AG09319 (cell line): ENCODE results near the gene PLEKHA4.
A peak's percentile ranks its signal among the peaks of the same experiment; 100 is the strongest.
"Not testable (repeated sequence)": the region's sequence is repeated elsewhere in the genome, so short reads cannot be mapped to it uniquely, and the experiment has no call there.

Source experiments
- DNase-seq: peaks from one replicate; pipeline ENCODE4 v3.0.0-alpha.2; 2010; ENCODE audit warnings: low read depth; ENCODE audit errors: extremely low read depth
- TF ChIP-seq, protein P1 (sequence below): IDR thresholded peaks from 2 replicates; pipeline ENCODE4 v1.5.1; 2011; ENCODE audit warnings: low read depth, mild to moderate bottlenecking, inconsistent platforms, low read length, moderate library complexity

The PLEKHA4 gene

DNA sequence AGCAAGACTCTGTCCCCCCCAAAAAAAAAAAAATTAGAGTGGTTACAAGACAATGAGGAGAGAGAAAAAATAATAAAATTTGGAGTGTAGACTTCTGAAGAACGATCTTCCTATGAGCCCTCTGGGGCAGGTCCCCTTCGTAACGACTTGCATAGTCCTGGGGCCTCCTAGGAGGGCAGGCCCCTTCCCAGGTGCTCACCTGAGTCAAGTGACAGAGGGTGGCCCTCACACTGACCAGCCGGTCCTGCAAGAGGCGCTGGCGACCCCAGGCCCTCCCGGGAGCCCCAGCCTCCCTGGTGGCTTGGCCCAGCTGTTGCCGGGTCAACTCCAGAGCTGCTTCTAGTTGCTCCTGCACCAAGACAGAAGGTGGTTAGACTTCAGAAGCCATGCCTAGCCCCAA is 14.9 kb downstream of the PLEKHA4 start:
- no peak for DNase-seq
- TF ChIP-seq, protein P1, sequence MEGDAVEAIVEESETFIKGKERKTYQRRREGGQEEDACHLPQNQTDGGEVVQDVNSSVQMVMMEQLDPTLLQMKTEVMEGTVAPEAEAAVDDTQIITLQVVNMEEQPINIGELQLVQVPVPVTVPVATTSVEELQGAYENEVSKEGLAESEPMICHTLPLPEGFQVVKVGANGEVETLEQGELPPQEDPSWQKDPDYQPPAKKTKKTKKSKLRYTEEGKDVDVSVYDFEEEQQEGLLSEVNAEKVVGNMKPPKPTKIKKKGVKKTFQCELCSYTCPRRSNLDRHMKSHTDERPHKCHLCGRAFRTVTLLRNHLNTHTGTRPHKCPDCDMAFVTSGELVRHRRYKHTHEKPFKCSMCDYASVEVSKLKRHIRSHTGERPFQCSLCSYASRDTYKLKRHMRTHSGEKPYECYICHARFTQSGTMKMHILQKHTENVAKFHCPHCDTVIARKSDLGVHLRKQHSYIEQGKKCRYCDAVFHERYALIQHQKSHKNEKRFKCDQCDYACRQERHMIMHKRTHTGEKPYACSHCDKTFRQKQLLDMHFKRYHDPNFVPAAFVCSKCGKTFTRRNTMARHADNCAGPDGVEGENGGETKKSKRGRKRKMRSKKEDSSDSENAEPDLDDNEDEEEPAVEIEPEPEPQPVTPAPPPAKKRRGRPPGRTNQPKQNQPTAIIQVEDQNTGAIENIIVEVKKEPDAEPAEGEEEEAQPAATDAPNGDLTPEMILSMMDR = no peak

DNA sequence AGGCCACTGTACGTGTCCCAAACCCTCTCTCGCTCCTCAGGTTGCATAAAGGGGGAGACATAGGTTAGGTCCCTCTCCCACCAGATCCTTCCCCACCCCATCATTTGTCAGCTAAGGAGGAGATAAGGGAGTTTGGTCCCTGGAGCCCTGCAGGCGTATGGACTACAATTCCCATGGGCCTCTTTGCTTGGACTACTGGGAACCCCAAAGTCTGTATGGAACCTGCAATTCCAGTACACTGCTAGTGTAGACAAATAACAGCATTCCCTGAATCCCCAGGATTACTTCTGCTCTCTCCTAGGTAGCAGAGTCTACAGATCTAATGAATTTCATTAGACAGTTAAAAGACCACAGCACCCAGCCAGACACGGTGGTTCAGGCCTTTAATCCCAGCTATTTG is 16.1 kb downstream of the PLEKHA4 start:
- TF ChIP-seq, protein P1 = no peak
- no peak for DNase-seq

DNA sequence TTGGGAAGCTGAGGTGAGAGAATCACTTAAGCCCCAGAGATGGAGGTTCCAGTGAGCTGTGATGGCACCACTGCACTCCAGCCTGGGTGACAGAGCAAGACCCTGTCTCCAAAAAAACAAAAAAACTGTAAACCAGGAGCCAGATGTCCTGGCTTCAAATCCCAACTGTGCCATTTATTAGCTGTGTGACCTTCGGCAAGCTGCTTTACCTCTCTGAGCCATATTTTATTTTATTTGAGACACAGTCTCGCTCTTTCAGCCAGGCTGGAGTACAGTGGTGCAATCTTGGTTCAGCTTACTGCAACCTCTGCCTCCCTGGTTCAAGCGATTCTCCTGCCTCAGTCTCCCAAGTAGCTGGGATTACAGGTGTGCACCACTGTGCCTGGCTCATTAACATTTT is 21.8 kb downstream of the PLEKHA4 start:
- not testable (repeated sequence) for DNase-seq

DNA sequence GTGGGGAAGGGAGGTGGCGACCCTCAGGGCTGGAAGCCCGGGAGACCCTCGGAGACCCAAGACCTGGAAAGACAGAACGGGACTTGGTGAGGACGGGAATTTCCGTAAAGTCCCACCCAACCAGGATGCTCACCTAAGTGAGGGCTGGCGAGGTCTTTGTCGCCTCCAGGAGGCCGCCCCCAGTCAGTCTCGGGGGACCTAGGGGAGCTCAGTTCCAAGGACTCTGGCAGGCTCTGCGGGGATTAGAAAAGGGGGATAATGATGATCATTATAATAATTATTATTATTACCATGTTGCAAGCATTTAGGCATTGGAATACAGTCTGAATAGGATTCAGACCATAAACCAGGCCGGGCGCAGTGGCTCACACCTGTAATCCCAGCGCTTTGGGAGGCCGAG is 23.0 kb downstream of the PLEKHA4 start:
- no peak for DNase-seq
- TF ChIP-seq, protein P1 = no peak

DNA sequence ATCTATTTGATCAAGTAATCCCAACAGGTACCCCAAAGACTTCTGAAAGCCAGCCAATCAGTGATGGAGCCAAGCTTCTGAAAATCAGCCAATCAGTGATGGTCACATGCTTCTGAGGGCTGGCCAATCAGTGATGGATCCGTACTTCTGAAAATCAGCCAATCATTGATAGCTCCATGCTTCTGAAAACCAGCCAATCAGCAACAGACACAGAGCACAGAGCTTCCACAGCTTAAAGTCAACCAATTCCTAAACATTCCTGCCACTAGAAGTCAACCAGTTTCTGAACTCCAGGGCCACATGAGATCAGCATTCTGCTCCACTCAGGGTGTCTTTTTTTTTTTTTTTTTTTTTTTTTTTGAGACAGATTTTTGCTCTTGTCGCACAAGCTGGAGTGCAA is 23.9 kb downstream of the PLEKHA4 start:
- DNase-seq = no peak
- TF ChIP-seq, protein P1 = no peak; the same call in 1 of the 2 replicates

DNA sequence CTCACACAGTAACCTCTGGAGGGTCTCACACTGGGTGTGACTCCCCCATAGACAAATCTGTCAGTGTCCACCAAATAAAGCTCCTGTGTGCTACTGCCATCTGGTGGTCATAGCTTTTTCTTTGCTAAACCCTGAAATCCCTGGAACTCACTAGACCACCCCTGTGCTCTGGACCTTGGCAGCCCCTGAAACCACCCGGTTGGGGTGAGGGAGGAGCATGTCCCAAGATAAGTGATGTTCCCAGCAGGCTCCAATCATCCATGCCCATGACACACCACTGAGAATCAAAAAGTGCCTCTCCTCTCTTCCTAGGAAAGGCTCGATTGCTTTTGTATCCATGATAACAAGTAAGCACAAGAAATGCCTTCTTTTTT is 25.6 kb downstream of the PLEKHA4 start:
- TF ChIP-seq, protein P1 = peak; percentile 77
- no peak for DNase-seq

DNA sequence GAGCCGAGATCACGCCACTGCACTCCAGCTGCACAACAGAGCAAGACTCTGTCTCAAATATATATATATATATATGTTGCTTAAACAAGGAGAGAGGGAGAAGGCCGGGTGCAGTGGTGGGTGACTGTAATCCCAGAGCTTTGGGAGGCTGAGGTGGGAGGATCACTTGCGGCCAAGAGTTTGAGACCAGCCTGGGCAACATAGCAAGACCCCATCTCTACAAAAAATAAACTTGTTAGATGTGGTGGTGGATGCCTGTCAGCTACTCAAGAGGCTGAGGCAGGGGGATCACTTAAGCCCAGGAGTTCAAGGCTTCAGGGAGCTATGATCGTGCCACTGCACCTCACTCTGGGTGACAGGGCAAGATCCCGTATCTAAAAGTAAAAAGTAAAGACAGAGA is 26.8 kb downstream of the PLEKHA4 start:
- no peak for DNase-seq
- TF ChIP-seq, protein P1 = no peak

DNA sequence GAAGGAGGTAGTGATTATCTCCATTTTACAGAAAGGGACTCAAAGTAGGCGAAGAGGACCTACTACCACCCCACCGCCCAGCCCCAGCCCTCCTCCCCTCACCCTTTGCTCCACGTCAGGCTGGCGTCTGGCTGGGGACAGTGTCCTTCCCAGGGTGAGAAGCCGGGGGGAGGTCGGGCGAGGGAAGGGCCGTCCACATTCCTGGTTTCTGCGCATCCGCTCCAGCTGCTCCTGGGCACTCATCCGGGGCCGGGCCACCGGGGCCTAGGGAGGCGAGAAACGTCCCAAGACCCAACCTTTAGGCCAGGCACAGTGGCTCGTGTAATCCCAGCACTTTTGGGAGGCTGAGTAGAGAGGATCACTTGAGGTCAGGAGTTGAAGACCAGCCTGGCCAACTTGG is 27.4 kb downstream of the PLEKHA4 start:
- no peak for DNase-seq
- TF ChIP-seq, protein P1 = no peak
